Ureter (tissue), 1 donor: ENCODE data around the gene VWA3A. TPM values are rescaled to one million over a fixed set of nuclear protein-coding genes. Genes with fewer than 3 reads are reported as not detected.
A peak's percentile ranks its signal among the peaks of the same experiment; 100 is the strongest.

Experiments
- DNase-seq: peaks from one replicate; pipeline ENCODE4 v3.0.0-alpha.2; 2020; ENCODE audit warnings: low spot score
- total RNA-seq: library from RNA; stranded (reverse); gene quantifications from one replicate; pipeline ENCODE4 v1.2.4, GENCODE V29; 2023
- donor health status: DM: yes; HTN: yes; CAD: no.

The VWA3A gene
- total RNA-seq, 1 donor from 2014 or later, result 0.31 TPM

DNA sequence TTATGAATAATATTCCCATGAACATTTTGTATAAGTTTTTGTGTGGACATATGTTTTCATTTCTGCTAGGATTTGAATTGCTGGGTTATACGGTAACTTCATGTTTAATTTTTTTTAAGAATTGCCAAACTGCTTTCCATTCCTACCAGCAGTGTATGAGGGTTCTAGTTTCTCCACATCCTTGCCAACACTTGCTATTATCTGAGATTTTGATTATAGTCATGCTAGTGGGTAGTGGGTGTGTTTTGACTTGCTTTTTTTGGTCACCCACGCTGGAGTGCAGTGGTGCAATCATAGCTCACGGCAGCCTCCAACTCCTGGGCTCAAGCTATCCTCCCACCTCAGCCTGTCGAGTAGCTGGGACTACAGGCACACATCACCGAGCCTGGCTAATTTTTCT, 110.8 kb downstream of the VWA3A start:
- DNase-seq, result no peak

DNA sequence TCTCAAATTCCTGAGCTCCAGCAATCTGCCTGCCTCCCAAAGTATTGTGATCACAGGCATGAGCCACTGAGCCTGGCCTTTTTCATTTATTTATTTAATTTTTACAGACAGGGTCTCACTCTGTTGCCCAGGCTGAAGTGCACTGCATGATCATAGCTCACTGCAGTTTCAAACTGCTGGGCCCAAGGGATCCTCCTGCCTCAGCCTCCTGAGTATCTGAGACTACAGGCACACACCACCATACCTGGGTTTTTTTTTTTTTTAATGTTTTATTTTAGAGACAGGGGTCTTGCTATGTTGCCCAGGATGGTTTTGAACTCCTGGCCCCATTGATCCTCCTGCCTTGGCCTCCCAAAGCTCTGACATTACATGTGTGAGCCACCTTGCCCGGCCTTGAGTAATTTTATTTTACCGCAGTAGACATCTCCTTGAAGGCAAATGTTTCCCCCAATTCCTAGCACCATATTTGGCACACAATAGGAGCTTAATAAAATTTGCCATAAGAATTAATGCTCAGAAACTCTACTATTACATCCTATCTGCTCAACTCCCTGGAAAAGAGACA, 111.8 kb downstream of the VWA3A start:
- no peak for DNase-seq

DNA sequence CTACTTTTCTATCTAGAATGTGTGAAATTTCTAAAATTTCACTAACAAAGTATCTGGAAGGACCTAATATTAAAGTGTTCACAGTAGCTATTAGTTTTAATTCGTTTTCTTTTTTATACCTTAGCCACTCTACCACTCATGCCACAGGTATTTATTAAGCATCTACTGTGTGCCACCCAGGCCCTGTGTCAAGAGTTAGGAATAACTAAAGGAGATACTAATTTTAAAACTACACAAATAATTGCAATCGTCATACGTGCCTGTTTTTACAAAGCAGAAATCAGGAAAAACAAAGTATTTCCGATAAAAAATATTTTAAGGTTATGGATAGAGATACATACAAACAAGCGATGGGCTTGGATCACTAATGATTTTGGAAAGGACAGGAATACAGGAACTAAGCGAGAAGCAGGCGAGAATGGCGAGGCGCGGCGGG, 113.3 kb downstream of the VWA3A start:
- DNase-seq, result no peak

DNA sequence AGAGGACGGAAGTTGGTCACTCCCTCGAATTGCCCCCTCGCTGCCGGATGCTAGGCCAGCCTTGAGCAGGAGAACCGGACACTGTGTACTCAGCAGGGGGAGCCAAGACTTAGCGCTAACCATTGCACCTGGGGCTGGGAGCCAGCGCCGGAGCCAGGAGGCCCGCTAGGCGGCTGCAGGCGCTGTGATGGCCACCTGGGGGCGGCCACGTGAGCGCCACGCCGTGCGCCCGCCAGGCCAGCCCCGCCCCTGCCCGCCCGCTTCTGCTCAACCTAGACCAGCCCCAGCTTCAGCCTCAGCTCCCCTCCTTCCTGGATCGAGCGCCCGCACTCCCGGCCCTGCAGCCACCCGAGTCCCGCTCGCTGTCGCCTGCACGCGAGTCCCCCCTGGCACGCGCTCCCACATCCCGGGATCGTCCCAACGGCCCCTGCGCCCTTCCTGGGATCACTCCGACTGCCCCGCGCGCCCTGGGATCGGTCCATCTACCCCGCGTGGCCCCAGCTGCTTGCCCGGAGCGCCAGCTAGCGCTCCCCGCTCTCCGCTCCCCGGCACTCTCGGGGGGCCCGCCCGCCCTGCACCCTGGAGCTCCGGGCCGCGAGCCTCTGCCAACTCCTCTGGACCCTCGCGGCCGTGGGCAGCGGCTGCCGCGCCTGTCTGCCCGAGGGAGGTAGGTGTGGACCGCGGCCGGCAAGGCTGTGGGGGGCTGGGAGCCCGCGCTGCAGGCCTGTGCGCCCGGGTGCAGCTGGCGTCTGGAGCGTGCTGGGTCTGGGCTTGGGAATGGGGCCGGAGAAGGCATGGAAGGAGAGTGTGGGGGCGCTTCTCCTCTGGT, 113.9 kb downstream of the VWA3A start, which contains the start of gene EEF2K:
TSS of gene EEF2K (plus strand) at position 266 of the 829 bp plus-strand sequence. CDS start 19,452 bp downstream, outside the sequence.
- DNase-seq, result peak; percentile 94

Other genes starting within 250 kb of the VWA3A start
- gene NPIPB4, start 234.8 kb upstream of the VWA3A start, total RNA-seq, result 469 TPM
- gene UQCRC2, start 139.2 kb upstream of the VWA3A start, total RNA-seq, result 283 TPM
- gene PDZD9, start 91.4 kb upstream of the VWA3A start, total RNA-seq, result not detected
- gene MOSMO, start 84.4 kb upstream of the VWA3A start, total RNA-seq, result 19.7 TPM
- gene SDR42E2, start 70.0 kb downstream of the VWA3A start, total RNA-seq, result 0.18 TPM
- 52.7 TPM for gene EEF2K, start 113.7 kb downstream of the VWA3A start, total RNA-seq
- gene POLR3E, start 204.9 kb downstream of the VWA3A start, total RNA-seq, result 87.9 TPM